Pulmonary artery endothelial cell (primary cell): ENCODE data around the gene DEPDC5. TPM values are rescaled to one million over a fixed set of nuclear protein-coding genes. Genes with fewer than 3 reads are reported as not detected.
"Not testable (repeated sequence)": the region's sequence is repeated elsewhere in the genome, so short reads cannot be mapped to it uniquely, and the experiment has no call there.

Source experiments
- DNase-seq: peaks from one replicate; pipeline ENCODE4 v3.0.0-alpha.2; 2011; ENCODE audit warnings: low read depth, low spot score
- total RNA-seq: library from RNA; depleted of rRNA; stranded (reverse); fragments of >200 nt; gene quantifications from 2 replicates; pipeline ENCODE4 v1.2.3, GENCODE V29; 2014

DEPDC5 gene
- total RNA-seq, result 10.5 and 12.6 TPM in 2 replicates

DNA sequence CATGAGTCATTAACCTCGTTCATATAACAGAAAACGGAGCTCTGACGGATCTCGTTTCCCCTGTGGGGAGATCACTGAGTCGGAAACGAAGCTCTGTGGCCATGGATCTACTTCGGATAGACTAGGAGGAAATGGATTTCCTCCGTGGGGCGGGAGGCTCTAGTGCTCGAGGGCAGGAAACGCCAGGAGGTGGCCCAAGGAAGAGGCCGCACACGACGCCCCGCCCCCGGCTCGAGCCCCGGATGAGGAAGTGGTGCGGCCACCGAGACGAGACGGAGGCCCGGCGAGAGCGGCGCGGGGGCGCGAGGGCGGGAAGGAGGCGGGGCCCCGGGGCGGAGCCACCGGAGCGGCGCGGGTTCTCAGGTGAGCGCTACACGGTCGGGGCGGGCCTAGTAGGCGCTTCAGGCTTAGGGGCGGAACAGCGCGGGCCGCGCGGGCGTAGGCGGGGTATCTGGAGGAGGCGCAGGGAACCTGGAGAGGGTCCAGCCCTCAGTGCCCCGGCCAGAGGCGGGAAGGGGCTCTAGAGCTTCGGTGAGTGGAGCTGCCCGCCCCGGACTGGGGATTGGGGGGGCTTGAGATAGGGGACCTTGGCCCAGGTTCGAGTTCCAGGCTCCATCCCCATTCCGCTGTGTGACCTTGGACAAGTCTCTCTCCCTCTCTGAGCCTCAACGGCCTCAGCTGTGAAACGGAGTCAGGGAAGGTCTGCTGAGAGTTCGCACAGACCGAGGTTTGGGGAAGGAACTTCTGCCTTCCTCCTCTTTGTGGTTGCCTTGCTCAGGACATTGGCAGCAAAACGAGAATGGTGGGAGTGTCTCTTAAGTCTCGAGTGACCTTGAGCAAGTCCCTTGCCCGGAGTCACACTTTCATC lies at the start of gene DEPDC5:
Gene DEPDC5 (plus strand): TSS at position 386 of the 868 bp plus-strand sequence. CDS start 903 bp downstream, outside the sequence.
- peak; percentile 76 for DNase-seq

DNA sequence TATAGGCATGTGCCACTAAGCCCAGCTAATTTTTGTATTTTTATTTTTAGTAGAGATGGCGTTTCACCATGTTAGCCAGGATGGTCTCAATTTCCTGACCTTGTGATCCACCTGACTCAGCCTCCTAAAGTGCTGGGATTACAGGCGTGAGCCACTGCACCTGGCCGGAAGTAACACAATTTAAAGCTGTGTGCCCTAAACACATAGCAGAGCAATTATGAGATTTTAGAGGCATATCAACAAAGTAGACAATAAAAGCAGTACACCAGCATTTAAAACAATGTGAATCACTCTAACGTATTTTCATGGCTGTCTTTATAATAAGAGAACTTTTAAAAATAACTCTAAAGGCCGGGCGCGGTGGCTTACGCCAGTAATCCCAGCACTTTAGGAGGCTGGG lies 46.3 kb upstream of the DEPDC5 start:
- DNase-seq, result no peak

DNA sequence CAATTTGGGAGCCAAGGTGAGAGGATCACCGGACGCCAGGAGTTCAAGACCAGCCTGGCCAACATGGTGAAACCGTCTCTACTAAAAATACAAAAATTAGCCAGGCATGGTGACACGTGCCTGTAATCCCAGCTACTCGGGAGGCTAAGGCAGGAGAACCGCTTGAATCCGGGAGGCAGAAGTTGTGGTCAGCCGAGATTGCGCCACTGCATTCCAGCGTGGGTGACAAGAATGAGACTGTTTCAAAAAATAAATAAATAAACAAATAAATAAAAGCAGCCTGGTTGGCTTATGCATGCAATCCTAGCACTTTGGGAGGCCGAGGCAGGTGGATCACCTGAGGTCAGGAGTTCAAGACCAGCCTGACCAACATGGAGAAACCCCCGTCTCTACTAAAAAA lies 42.6 kb upstream of the DEPDC5 start:
- DNase-seq, result not testable (repeated sequence)

DNA sequence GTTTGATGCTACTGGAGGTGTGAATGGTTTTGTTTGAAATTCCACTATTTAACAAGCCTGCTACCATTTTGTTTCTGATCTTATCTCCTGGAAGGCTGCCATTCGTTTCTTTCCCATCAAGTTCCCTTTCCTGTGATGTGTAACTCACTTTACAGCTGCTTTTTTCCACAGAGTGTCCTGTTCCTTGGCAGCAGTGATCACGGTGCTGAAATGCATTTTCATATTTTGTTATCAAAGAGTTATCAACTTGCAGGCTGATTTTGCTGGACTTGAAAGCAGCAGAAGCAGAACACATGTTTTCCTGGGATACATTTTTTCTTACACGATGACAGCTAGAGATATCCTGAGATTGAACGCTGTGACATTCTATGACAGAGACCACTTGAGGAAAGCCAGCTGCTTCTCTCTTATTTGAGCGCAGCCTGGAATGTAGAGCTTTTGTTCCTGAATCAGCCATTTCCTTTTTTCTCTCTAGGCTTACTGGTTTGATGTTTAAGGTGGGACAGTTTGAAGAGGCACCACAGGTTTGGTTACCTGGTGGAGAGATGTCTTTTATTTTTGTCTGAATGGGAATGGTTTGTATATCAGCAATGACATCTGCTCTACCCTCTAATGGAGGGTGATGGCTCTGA lies 38.6 kb upstream of the DEPDC5 start:
- peak; percentile 39 for DNase-seq

DNA sequence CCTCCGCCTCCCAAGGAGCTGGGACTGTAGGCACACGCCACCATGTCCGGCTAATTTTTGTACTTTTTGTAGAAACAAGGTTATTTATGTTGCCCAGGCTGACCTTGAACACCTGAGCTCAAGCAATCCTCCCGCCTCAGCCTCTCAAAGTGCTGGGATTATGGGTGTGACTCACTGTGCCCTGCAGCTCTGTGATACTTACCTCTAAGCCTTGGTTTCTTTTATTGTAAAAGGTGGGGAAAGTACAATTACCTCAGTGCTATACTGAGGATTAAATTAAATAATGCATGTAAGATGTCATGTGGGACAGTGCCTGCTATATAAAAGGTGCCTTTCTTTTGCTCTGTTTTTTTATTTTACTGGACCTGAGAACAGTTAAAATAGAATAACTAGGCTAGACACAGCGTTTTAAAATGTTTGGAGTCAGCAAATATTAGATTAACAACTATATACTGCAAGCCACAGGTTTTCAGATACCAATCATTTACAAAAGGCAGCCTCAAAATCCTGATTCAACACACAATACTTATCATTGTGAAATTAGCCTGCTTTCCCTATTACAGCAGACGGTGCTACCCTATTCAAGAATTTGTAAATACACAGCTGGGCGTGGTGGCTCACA lies 33.9 kb upstream of the DEPDC5 start:
- DNase-seq, result no peak

DNA sequence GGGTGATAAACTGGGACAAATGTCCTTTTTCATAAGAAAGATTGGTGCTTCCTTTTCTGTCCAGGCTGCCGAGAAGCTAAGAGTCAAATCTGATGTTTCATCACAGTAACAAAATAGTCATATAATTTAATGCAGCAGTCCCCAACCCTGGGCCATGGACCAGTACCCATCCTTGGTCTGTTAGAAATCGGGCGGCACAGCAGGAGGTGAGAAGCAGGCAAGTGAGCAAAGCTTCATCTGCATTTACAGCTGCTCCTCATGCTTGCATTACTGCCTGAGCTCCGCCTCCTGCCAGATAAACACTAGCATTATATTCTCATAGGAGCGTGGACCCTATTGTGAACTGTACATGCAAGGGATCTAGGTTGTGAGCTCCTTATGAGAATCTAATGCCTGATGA lies 30.1 kb upstream of the DEPDC5 start:
- no peak for DNase-seq

DNA sequence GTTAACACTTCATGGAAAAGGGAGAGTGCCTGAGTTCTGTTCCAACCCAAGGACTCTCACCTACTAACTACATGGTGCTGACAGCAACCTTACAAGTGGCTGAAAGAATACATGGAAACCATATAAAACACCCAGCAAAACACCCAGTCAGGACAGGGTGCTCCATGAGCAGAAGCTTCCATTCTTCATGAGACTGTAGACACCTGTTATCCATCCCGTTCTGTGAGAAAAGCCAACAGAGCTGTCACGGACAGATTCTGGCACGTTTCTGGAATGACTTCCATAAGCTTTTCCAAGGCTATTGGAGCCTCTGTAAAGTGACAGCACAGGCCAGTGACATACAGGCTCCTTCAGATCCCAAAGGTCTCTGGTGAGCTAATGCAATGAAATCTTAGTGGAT lies 27.1 kb upstream of the DEPDC5 start:
- DNase-seq, result no peak

DNA sequence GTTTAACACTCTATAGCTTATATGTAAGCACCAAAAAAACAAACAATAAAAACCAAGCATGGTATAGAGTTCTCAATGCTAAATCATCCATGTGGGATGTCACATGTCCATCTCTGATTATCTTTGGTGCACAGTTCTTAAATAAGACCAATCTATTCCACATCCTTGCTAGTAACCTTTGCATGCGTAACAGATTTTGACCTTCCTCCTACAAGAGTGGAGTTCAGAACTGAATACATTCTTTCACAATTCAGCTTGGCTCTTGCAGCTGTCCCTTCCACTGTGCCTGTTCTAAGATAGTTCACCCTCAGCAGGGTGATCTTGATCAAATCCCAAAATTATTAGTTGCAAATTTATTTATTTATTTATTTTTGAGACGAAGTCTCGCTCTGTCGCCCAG lies 25.0 kb upstream of the DEPDC5 start:
- DNase-seq, result no peak

DNA sequence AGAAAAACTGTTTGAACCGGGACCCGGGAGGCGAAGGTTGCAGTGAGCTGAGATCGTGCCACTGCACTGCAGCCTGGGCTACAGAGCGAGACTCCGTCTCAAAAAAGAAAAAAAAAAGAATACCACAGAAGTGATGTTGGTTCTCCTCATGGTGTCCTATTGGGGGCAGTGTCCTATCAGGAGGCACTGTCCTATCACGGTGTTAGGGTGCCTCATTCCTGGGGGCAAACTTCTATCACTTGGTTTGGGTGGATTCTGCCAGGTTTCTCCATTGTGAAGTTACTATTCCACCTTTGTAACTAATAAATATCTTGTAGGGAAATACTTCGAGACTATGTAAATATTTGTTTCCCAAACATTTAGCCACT lies 23.5 kb upstream of the DEPDC5 start:
- no peak for DNase-seq

DNA sequence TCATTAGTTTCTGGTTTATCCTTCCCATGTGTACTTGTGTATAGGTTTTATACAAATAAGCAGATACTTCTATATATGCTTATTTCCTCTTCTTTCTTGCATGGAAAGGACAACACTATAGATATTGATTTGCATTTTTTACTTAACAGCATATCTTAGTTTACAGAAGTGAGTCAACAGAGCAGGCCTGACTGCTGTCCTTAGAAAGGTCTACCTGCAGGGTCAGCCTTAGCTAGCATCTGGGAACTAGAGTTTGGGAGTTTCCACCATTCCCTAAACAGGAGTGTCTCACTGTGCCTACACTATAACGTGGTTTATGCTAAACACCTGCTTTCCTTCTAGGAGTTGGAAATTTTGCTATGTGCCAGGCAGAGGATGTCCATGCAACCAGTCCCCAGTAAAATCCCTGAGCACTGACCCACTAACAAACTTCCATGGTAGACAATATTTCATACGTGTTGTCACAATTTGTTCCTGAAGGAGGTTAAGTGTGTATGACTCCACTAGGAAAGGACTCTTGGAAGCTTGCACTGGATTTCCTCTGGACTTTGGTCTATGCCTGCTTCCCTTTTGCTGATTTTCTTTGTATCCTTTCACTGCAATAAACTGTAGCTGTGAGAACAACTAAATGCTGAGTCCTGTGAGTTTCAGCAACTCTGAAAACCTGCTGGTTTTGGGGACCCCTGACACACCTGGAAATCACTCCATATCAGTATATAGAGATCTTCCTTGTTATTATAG lies 21.6 kb upstream of the DEPDC5 start:
- no peak for DNase-seq

DNA sequence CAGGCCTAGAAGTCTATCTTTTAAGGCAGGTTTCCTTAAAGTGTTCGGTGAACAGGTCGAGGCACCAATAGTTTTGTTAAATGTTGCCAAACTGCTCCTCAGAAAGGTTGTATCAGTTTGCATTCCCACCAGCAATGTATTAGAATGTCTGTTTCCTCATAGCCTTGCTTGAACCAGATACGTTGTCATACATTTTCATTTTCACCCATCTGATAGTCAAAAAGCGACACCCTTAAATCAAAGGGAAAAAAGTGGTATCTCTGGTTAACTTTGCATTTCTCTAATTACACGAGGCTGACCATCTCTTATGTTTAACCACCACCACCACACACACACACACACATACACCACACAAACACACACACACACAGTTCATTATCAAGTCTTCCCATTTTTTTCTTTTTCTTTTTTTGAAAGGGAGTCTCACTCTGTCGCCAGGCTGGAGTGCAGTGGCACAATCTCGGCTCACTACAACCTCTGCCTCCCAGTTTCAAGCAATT lies 20.2 kb upstream of the DEPDC5 start:
- no peak for DNase-seq

DNA sequence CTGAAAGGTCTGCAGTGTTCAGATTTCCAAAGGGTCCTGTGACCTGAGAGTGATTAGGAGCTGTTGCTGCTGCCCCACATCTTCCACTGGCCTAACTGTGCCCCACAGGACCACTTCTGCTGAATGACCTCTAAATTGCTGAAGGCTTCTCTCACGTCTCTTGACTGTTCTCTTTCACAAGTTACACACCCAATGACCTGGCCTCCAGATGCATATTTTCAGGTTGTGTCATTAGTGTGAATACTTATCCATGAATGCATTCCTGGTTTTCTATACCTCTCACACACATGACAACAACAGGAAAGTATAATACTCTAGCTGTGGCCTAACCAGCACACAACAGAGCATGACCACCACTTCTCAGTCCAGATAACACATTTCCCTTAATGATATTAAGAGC lies 19.3 kb upstream of the DEPDC5 start:
- no peak for DNase-seq

DNA sequence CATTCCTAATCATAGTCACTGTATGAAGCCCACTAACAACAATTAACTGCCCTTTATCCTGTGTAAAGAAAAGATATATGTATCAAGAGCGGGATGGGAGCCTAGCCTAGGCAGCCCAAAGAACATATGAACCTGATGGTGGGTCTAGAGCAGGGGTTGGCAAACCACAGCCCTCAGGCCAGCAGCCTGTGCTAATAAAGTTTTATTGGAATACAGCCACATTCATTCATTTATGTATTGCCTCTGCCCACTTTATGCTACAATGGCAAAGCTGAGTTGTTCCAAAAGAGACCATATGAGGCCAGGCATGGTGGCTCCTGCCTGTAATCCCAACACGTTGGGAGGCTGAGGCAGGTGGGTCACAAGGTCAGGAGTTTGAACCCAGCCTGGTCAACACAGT lies 17.4 kb upstream of the DEPDC5 start:
- DNase-seq, result no peak

DNA sequence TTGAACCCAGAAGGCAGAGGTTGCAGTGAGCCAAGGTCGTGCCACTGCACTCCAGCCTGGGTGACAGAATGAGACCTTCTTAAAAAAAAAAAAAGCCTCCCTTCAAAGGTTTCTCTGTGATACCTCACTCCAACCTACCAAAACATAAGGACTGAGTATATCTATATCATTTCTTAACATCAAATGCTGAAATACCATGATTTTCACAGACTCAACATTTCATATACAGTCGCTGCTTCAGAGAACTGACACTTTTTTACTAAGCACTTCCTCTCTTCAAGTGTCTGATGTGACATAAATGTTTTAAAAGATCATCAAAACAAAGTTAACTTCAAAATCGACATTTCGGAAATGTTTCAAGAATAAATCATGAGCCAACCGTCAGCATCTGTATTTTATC lies 15.9 kb upstream of the DEPDC5 start:
- no peak for DNase-seq

DNA sequence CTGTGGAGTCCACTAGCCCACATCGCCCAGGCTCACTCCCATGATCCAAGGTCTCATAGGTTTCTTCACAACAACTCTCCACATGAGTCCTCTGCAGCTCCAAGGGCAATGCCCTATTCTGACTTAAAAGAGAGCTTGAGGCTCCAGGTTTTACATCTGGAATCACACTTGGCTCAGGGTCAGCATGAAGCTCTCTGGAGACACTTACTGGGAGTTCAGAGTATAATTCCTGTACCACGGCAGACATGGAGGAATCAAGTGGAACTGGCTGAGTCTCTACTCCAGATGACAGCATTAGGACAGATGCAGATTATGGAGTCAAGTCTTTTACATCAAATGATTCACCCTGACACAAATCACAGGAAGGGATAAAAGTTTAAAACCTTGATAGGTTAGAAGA lies 15.3 kb upstream of the DEPDC5 start:
- DNase-seq, result no peak

DNA sequence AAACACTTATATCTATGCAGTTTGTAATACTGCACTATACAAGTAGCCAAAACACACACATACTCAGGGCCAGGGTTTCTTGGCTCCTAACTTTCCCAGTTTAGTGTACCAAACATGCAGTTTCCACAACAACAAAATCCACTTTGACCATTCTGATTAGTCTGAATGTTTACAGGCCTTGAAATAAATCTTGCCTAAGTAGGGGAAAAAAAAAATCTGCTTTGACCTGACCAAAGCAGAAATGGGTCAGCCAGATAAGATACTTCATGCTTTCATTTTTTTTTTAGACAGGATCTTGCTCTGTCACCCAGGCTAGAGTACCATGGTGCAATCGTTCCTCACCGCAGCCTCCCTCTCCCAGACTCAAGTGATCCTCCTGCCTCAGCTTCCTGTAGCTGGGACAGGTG lies 14.0 kb upstream of the DEPDC5 start:
- no peak for DNase-seq

DNA sequence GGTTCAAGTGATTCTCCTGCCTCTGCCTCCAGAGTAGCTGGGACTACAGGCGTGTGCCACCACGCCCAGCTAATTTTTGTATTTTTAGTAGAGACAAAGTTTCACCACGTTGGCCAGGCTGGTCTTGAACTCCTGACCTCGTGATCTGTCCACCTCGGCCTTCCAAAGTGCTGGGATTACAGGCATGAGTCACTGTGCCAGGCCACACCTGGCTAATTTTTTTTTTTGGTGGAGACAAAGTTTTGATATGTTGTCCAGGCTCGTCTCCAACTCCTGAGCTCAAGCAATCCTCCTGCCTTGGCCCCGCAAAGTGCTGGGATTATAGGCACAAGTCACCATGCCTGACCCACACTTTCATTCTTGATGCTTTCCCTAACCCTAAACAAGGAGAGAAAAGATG lies 13.5 kb upstream of the DEPDC5 start:
- not testable (repeated sequence) for DNase-seq

DNA sequence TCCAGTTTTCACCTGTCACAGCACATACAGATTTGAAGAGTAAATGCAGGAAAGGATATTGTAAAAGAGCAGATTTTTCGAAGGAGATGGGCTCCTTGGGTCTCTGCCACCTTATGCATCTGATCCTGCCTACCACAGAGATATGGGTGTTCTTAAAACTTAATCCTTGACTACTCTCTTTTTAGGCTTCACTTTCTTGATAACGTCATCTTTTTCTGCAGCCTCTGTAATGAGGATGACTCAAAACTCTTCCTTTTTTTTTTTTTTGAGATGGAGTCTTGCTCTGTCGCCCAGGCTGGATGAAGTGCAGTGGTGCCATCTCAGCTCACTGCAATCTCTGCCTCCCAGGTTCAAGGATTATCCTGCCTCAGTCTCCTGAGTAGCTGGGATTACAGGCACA lies 11.7 kb upstream of the DEPDC5 start:
- no peak for DNase-seq

DNA sequence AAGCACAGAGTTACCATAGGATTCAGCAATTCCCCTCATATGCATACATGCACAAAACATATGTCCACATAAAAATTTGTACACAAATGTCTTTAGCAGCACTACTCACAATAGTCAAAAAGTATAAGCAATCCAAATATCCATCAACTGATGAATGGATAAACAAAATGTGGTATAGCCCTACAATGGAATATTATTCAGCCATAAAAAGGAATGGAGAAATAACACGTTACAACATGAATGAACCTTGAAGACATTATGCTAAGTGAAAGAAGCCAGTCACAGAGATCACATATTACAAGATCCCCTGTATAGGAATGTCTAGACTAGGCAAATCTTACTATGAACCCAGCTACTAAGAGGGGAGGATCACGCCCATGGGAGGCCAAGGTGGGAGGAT lies 11.1 kb upstream of the DEPDC5 start:
- no peak for DNase-seq

DNA sequence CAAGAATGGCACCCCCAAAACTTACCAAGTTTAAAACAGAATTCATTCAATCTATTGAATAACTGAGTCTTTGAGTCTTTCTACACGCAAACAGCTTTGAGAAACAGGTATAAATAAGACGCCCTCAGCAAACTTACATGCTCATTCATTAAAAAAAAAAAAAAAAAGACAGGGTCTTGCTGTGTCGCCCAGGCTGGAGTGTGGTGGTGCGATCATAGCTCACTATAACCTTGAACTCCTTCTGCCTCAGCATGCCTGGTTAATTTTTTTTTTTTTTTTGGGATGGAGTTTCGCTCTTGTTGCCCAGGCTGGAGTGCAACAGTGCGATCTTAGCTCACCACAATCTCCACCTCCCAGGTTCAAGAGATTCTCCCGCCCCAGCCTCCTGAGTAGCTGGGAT lies 9.9 kb upstream of the DEPDC5 start:
- no peak for DNase-seq

DNA sequence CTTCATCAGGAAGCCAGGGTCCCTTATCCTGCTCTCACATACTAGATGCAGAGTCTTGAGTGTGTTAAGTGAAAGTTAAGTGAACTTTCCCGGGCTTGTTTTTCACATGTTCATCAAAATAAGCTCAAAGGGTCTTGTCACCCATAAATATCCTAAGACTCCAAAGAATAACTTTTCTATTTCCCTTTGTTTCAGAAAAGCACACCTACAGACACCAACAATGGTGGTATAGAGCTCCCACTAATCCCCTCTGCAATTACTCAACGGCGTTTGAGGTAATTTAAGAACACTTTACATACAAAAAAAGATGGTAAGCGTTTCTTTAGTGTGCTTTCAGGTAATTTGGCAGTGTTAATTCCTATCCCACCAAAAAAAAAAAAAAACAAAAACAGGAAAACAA lies 6.4 kb upstream of the DEPDC5 start:
- DNase-seq, result no peak

DNA sequence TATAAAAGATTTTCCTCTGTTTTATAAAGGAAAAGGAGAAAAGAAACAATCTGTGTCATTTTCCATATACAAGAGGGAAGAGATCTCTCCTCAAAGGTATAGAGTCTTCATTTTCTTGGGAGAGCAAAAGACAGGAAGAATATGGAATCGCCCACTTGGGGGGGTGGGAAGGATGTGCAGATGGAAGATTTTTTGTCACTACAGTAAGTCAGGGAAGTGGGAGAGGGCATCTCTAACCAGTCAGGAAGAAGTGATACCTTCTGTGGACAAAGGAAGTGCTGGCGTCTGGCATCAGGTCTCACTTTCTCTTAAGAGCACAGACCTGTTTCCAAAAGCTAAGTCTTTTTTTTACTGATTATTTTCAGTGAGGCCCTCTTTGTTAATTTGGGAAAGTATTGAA lies 5.3 kb upstream of the DEPDC5 start:
- no peak for DNase-seq
